GM11168 (cell line): ENCODE results near the gene L1TD1.
"Not testable (repeated sequence)": the region's sequence is repeated elsewhere in the genome, so short reads cannot be mapped to it uniquely, and the experiment has no call there.

Source experiments
- in situ Hi-C: fragments of 300-500 bp; cut with MboI; formaldehyde crosslinking; loops from one replicate; pipeline ENCODE4 v1.12.0; 2022; ENCODE audit warnings: low sequenced_read_pairs; ENCODE audit not compliant: unreplicated experiment

Gene L1TD1, protein sequence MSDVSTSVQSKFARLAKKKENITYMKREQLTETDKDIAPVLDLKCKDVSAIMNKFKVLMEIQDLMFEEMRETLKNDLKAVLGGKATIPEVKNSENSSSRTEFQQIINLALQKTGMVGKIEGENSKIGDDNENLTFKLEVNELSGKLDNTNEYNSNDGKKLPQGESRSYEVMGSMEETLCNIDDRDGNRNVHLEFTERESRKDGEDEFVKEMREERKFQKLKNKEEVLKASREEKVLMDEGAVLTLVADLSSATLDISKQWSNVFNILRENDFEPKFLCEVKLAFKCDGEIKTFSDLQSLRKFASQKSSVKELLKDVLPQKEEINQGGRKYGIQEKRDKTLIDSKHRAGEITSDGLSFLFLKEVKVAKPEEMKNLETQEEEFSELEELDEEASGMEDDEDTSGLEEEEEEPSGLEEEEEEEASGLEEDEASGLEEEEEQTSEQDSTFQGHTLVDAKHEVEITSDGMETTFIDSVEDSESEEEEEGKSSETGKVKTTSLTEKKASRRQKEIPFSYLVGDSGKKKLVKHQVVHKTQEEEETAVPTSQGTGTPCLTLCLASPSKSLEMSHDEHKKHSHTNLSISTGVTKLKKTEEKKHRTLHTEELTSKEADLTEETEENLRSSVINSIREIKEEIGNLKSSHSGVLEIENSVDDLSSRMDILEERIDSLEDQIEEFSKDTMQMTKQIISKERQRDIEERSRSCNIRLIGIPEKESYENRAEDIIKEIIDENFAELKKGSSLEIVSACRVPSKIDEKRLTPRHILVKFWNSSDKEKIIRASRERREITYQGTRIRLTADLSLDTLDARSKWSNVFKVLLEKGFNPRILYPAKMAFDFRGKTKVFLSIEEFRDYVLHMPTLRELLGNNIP

DNA sequence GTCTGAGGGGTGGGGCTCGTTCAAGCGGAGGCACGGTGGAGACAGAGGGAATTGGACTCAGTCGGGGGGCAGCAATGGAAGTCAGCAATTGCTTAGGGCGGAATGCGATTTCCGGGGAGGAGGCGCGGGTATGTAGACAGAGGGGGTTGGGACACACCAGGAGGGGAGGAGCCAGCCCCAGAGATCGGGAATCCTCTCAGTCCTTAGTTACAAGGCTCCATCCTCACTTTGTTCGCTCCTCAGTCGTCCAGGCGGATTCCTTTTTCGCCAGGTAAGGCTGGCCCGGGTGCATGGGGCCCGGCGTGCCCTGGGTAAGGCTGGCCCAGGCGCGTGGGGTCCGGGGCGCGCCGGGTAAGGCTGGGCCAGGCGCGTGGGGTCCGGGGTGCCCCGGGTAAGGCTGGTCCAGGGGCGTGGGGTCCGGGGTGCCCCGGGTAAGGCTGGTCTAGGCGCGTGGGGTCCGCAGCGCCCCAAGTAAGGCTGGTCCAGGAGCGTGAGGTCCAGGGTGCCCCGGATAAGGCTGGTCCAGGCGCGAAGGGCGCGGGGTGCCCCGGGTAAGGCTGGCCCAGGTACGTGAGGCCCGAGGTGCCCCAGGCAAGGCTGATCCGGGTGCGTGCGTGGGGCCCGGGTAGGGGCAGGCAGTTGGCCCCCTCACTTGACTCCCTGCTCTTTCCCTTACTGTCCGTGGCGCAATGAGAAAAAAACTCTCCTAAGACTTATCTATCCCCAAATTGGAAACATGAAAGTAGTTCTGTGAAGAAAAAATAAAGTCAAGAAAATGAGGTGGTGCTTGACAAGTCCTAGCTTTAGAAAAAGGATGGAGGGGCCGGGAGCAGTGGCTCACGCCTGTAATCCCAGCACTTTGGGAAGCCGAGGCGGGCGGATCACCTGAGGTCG is at the start of gene L1TD1:
Gene L1TD1, plus strand, starts transcription at position 199 of the 894 bp plus-strand sequence. CDS start 11,780 bp downstream, outside the sequence.
- in situ Hi-C loops = no loop called here

DNA sequence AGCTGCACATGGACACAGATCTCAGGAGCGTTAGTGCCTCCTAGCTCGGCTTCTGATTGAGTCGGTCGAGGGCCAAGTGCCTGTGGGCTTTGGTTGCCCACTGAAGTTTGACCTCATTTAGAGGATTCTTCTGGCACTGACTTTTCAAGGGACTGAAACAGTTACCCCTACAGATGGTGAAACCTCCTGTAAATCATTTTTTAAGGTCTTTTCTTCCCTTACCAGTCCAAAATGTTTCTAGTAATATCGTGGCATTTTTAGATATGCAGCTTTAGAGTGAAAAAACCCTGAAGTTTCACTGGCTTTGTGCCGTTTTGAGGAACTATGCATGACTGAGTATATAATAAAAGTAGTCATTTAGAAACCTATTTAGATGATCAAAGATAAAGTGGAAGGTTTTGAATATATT is 34.7 kb upstream of the L1TD1 start:
- in situ Hi-C loops = loop anchor here (25.0 kb wide), 1 partner anchor 577 kb away; no protein-coding TSS in a partner anchor

DNA sequence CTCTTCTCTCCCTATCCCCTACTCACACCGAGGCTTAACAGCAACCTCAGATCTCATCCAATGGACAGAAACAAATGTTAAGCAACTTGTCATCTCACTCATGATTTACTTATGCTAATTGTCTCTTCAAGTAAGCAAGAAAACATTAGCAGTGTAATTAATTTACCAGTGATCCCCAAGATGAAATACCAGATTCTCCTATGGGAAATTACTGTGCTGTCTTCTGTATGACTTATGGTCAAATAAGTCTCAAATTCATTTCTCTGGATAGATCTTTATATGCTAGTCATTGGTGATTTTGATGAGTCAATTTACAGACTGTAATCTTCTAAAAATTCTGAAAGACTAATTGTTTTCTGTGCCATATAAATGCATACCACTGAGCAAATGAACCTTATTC is 32.9 kb upstream of the L1TD1 start:
- in situ Hi-C loops = loop anchor here (25.0 kb wide), 1 partner anchor 576 kb away; no protein-coding TSS in a partner anchor

DNA sequence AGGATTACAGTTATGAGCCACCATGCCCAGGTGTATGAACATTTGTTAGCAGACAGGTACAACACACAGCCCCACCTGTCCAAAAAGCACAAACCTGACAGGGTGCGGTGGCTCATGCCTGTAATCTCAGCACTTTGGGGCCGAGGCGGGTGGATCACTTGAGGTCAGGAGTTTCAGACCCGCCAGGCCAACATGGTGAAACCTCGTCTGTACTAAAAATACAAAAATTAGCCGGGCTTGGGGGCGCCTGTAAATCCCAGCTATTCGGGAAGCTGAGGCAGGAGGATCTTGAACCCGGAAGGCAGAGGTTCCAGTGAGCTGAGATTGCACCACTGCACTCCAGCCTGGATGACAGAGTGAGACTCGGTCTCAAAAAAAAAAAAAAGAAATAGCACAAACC is 24.3 kb upstream of the L1TD1 start:
- in situ Hi-C loops = loop anchor here (25.0 kb wide), 1 partner anchor 567 kb away; no protein-coding TSS in a partner anchor

DNA sequence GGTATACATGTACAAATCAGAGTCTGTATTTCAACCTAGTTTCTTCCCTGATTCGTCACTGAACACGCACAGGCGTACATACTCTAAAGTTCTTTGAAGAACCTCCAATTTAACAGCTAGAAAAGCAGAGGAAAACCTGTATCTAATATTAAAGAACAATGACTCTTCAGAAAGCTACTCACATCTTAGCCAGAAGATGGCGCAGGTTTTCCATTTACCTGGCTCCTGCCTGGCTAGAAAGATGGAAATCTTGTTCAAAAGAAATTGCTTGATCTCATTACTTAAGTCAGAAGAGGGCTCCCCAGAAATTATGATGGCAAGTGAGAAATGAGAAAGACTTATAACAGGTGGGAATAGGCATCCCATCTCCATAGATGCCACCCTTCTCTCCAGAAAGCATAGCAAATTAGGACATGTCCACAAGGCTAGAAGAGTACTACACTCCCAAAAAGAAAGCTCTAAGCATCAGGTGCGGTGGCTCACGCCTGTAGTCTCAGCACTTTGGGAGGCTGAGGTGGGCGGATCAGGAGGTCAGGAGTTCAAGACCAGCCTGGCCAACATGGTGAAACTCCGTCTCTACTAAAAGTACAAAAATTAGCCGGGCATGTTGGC is 19.0 kb upstream of the L1TD1 start:
- in situ Hi-C loops = loop anchor here (5.0 kb wide), 1 partner anchor 237 kb away; no protein-coding TSS in a partner anchor

DNA sequence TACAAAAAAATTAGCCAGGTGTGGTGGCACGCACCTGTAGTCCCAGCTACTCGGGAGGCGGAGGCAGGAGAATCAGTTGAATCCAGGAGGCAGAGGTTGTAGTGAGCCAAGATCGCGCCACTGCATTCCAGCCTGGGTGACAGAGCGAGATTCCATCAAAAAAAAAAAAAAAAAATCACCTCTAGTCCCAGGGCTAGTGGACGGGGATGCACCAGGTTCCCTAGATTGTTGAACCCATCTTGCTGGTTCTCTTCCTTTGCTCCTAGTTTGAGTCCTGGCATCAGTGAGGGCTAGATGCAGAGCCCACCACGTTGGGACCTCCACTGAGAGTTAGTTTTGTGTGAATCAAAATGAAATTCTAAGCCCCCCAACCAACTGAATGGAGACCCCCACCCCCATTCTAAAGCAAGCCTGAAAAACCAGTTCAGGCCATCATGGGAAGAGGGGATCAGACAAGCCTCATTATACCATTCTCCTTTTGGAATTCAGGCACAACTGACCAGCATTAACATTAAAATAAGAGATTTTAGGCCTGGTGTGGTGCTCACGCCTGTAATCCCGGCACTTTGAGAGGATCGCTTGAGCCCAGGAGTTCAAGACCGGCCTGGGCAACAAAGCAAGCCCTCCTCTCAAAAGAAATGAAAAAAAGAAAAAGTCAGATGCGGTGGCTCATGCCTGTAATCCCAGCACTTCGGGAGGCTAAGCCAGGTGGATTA is 17.9 kb upstream of the L1TD1 start:
- in situ Hi-C loops = loop anchor here (5.0 kb wide), 1 partner anchor 236 kb away; no protein-coding TSS in a partner anchor

DNA sequence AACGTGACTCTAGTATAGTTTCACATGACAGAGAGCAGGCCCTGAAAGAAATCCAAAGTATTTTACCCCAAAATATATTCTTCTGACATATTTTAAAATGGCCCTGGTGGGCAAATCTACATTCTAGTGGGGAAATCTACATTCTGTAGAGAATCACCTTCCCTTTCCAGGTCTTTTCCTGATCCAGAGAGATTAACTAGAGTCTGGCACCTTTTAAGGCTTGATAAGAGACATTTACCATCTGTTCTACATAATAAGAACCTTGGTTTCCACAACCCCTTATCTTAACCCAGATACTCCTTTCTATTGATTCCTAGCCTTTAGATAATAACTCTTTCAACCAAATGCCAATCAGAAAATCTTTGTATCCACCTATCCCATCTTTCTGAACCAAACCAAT is 17.0 kb upstream of the L1TD1 start:
- in situ Hi-C loops = loop anchor here (5.0 kb wide), 1 partner anchor 235 kb away; no protein-coding TSS in a partner anchor

DNA sequence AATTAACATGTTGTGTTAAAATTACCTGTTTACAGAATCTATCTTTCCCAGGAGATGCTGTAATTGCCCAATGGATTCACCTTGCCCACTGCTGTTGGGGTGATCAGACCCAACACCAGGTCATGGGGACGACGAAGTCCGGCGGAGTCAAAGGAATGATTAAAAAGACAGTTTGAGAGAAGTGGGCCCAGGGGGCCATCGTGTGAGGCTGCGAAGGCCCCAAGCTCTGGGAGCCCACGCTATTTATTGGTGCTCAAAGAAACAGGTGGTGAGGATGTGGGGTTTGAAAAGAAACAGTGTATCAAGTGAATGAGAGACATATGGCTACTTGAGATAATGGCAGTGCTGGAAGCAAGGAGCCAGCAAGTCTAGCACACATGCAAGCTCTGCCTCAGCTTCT is 16.3 kb upstream of the L1TD1 start:
- in situ Hi-C loops = loop anchor here (5.0 kb wide), 1 partner anchor 234 kb away; no protein-coding TSS in a partner anchor

DNA sequence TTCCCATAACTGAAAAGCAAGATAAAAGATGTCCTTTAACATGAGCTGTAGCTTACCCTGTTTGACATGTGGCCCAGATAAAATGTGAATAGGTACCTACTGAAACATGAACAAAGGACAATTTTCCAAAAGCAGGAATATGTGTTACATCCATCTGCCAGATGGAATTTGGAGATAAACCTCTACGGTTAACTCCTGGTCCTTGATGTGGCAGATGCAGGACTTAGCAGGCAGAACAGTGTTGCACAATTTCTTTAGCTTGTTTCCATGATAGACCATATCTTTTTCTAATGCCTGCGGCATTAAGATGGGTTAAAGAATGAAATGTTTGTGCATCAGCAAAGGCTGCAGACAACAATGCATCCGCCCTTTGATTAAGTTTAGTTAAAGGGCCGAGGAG is 14.6 kb upstream of the L1TD1 start:
- in situ Hi-C loops = not testable (repeated sequence)

DNA sequence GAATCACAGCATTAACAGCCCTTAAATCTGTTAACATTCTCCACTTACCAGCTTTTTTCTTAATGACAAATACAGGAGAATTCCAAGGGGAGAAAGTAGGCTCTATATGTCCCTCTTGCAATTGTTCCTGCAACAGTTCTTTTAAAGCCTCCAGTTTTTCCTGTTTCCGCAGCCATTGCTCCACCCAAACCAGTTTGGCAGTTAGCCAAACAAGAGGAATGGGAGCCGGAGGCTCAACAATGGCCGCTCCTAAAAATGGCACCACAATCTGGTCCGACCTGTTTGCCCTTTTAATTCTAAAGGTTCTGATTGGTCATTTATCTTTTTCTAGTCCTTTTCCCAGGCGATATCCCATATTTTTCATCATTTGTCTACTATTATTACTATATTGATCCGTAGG is 14.0 kb upstream of the L1TD1 start:
- in situ Hi-C loops = no loop called here

DNA sequence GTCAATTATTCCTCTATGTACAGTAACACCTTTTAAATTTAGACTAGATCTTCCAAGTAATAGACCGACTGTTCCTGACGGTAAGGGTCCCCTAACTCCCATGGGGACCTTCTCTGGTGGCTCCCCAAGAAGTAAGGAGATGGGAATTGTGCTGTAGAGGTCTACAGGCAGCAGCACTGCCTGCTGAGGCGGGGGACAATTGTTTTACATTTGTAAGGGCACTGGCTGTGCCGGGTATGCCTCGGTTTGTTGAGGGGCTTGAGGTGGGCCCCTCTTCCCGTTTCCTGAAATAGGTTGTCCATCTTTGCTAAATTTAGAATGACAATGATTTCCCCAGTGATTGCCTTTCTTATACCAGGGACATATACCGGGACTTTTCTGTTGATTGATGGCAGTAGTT is 13.1 kb upstream of the L1TD1 start:
- in situ Hi-C loops = no loop called here

DNA sequence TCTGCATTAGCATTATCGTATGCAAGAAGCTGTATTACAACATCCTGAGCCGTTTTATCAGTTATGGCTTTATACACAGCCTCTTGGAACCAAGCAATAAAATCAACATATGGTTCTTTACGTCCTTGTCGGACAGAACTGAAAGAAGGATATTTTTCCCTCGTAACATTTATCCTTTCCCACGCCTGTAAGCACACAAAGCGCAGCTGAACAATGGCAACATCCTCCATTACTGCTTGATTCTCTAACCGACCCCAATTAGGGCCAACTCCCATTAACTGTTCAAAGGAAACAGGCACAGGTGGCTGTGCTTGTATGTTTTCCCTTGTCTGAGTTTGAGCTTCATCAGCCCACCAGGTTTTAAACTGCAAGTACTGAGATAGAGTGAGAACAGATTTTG is 12.5 kb upstream of the L1TD1 start:
- in situ Hi-C loops = not testable (repeated sequence)

DNA sequence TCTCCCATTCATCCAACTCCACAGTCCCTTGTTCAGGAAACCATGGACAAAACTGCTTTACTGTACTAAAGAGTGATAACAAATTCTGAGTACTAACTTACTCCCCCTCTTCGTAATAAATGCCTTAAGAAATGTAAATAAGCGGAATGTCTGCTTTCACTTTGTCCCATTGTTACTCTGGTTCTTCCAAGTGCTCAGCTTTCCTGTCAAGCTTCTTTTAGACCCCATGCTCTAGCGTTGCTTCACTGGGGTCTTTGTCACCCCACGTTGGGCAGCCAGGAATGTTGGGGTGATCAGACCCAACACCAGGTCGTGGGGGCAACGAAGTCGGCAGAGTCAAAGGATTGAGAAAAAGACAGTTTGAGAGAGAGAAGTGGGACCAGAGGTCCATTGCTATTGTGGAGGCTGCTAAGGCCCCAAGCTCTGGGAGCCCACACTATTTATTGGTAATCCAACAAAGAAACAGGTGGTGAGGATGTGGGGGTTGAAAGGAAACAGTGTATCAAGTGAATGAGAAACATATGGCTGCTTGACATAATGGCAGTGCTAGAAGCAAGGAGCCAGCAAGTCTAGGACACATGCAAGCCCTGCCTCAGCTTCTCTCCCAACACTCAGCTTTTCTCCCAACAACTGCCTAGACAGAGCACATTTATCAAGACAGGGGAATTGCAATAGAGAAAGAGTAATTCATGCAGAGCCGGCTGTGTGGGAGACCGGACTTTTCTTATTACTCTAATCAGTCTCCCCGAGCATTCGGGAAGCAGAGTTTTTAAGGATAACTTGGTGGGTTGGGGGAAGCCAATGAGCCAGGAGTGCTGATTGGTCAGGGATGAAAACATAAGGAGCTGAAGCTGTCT is 11.3 kb upstream of the L1TD1 start:
- in situ Hi-C loops = not testable (repeated sequence)

DNA sequence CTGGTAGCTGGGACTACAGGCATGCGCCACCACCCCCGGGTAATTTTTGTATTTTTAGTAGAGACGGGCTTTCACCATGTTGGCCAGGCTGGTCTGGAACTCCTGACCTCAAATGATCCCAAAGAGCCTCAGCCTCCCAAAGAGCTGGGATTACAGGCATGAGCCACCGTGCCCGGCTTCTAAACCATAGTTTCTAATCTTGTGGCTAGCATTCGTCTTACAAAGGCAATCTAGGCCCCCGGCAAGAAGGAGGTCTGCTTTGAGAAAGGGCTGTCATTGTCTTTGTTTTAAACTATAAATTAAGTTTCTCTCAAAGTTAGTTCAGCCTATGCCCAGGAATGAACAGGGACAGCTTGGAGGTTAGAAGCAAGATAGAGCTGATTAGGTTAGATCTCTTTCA is 10.3 kb upstream of the L1TD1 start:
- in situ Hi-C loops = no loop called here

DNA sequence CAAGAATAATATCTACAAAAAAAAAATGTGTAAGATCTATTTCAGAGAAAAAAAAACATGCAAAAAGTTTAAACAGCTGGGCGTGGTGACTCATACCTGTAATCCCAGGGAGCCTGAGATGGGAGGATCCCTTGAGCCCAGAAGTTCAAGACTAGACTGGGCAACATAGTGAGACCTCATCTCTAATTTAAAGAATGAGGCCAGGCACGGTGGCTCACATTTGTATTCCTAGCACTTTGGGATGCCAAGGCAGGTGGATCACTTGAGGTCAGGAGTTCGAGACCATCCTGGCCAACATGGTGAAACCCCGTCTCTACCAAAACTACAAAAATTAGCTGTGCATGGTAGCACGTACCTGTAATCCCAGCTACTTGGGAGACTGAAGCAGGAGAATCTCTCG is 9.4 kb upstream of the L1TD1 start:
- in situ Hi-C loops = not testable (repeated sequence)

DNA sequence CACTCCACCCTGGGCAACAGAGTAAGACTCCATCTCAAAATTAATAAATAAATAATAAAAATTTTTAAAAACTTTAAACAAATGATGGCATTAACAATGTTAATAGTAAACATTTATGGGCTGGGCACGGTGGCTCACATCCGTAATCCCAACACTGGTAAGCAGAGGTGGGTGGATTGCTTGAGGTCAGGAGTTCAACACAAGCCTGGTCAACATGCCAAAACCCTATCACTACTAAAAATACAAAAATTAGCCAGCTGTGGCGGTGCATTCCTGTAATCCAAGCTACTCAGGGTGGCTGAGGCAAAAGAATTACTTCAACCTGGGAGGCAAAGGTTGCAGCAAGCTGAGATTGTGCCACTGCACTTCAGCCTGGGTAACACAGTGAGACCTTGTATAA is 9.0 kb upstream of the L1TD1 start:
- in situ Hi-C loops = no loop called here

DNA sequence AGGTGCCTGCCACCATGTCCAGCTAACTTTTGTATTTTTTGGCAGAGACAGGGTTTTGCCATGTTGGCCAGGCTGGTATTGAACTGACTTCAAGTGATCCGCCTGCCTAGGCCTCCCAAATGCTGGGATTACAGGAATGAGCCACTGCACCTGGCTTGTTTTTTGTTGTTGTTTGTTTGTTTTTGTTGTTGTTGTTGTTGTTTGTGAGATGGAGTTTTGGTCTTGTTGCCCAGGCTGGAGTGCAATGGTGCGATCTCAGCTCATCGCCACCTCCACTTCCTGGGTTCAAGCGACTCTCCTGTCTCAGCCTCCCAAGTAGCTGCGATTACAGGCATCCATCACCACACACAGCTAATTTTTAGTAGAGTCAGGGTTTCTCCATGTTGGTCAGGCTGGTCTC is 7.1 kb upstream of the L1TD1 start:
- in situ Hi-C loops = no loop called here

DNA sequence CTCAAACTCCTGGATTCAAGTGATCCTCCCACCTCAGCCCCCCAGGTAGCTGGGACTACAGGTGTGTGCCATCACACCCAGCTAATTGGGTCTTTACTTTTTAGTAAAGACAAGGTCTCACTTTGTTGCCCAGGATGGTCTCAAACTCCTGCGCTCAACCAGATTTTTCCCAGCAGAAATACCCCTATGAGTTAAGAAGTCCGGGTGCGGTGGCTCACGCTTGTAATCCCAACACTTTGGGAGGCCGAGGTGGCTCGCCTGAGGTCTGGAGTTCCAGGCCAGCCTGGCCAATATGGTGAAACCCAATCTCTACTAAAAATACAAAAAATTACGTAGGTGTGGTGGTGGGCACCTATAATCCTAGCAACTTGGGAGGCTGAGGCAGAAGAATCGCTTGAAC is 6.5 kb upstream of the L1TD1 start:
- in situ Hi-C loops = no loop called here
